NAMALWA (cell line): ENCODE results near the gene SPNS1.
"Not testable (repeated sequence)": the region's sequence is repeated elsewhere in the genome, so short reads cannot be mapped to it uniquely, and the experiment has no call there.

Source experiments
- DNase-seq: peaks from one replicate; pipeline ENCODE4 v3.0.0-alpha.2; 2015; ENCODE audit warnings: low spot score

Gene SPNS1

DNA sequence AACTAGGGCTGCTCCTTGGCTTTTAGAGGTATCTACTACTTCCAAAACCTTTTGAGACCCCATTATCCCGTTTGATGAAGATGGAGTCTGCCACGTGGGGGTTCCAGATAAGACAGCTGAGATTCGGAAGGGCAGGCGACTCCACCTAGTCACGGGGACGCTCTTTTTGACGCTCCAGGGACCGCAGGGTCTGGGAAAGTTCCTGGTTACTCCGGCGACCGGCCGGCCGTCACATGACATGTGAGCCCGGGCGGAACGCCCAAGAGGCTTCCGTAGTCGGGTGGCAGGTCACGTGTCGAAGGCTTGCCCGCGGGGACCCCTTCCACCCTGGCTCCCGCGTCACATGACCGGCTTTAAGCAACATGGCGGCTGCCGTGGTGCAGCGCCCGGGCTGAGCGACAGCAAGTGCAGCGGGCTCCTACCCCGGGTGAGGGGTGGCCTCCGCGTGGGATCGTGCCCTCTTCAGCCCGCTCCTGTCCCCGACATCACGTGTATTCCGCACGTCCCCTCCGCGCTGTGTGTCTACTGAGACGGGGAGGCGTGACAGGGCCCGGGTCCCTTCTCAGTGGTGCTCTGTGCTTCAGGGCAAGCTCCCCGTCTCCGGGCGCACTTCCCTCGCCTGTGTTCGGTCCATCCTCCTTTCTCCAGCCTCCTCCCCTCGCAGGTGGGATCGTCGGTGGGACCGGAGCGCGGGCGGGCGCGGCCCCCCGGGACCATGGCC lies at the start of gene SPNS1:
Gene SPNS1, plus strand, starts transcription at position 342 of the 721 bp plus-strand sequence. Its CDS starts 374 bp downstream, at position 716.
- peak; percentile 96 for DNase-seq

DNA sequence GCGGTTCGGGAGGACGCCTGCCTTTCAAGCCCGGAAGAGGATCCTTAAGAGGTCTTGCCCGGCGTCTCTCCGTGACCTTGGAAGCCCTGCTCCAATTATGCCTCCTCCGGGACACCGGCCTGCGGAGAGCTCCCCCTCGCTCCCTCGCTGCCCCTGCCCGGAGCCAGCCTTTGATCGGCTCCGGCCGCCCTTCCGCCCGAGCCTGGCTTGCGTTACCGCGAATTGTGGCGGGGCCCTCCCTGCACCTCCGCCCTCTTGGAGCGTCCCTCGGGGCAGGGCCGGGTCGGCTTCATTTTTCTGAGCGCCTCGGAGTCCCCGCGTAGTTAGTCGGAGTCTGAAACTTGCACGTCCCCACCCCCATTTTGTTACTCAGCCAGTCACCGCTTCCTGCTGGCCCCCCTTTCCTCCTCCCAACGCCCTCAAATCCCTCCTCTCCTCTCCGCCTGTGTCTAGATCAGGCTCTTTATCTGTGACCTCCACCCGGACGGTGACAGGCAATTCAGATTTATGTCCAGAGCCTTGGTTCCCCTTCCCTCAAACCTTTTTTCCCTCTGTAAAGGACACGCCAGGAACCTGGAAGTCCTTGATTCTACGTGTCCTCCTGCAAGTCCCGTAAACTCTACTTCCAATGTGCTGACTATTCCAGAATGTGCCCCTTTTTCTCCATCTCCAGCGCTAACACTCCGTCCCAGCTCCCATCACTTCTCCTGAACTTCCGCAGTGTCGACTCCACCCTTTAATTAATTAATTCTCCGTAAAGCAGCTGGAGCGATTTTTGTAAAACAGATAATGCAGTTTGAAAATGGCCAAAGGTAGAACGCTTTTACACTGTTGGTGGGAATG lies 49.0 kb upstream of the SPNS1 start:
- peak; percentile 85 for DNase-seq

DNA sequence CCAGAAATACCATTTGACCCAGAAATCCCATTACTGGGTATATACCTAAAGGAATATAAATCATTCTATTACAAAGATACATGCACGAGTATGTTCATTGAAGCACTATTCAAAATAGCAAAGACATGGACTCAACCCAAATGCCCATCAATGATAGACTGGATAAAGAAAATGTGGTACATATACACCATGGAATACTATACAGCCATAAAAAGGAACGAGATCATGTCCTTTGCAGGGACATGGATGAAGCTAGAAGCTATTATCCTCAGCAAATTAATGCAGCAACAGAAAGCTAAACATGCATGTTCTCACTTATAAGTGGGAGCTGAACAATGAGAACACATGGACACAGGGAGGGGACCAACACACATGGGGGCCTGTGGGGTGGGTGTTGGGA lies 48.3 kb upstream of the SPNS1 start:
- not testable (repeated sequence) for DNase-seq

- no peak for DNase-seq
Measured at GRCh38 chr16:28927815-28928214, 46.8 kb upstream of the SPNS1 start.

DNA sequence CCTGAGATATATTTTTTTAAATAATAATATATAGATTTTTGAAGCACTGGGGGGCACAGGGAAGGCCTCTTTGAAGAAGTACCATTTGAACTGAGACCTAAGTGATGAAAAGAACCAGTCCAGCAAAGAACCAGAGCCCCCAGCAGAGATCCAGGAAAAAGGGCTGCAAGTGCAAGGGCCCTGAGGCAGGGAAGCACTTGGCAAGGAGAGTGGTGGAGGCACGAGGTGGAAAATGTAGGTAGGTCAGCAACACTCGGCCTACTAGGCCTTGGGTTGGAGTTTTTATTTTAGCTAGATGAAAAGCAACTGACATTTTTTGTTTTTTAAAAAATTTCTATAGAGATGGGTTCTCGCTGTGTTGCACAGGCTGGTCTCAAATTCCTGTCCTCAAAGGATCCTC lies 44.4 kb upstream of the SPNS1 start:
- DNase-seq = no peak

DNA sequence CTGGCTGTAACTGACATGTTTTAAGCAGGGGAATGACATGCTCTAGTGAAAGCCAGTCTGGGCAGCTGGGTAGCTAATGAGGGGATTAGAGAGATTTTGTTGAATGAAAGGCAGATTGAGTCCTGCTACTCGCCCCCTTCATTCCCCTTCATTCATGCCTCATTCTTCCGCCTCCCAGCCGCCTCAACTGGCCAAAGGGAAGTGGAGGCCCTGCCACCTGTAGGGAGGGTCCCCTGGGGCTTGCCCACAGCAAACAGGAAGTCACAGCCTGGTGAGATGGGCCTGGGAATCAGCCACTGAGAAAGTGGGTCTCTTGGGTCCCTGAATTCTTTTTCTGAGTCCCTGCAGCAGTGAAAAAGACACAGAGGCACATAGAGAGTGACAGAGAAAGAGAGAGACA lies 43.9 kb upstream of the SPNS1 start:
- peak; percentile 96 for DNase-seq

- peak; percentile 61 for DNase-seq
Measured at GRCh38 chr16:28931801-28932225, 42.8 kb upstream of the SPNS1 start, which contains the start of gene CD19. Gene CD19 (plus strand): TSS chr16:28931971. CDS start chr16:28932001, 30 bp downstream.

DNA sequence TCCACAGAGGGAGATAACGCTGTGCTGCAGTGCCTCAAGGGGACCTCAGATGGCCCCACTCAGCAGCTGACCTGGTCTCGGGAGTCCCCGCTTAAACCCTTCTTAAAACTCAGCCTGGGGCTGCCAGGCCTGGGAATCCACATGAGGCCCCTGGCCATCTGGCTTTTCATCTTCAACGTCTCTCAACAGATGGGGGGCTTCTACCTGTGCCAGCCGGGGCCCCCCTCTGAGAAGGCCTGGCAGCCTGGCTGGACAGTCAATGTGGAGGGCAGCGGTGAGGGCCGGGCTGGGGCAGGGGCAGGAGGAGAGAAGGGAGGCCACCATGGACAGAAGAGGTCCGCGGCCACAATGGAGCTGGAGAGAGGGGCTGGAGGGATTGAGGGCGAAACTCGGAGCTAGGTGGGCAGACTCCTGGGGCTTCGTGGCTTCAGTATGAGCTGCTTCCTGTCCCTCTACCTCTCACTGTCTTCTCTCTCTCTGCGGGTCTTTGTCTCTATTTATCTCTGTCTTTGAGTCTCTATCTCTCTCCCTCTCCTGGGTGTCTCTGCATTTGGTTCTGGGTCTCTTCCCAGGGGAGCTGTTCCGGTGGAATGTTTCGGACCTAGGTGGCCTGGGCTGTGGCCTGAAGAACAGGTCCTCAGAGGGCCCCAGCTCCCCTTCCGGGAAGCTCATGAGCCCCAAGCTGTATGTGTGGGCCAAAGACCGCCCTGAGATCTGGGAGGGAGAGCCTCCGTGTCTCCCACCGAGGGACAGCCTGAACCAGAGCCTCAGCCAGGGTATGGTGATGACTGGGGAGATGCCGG lies 42.0 kb upstream of the SPNS1 start:
- peak; percentile 40 for DNase-seq

- no peak for DNase-seq
Measured at GRCh38 chr16:28933171-28933570, 41.4 kb upstream of the SPNS1 start.

DNA sequence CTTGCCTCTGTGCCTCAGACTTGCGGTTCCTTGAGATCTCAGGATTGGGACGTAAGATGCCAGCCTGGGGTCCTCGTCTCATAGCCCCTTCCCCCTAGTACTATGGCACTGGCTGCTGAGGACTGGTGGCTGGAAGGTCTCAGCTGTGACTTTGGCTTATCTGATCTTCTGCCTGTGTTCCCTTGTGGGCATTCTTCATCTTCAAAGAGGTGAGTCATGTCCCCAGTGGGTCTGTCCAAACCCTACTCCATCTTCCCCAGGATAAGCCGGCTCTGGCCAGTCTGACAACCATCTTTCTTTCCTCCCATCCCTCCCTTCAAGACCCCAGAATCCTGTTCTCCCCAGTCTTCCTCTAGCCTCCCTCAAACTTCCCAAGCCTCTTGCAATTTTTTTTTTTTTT lies 39.2 kb upstream of the SPNS1 start:
- DNase-seq = no peak

DNA sequence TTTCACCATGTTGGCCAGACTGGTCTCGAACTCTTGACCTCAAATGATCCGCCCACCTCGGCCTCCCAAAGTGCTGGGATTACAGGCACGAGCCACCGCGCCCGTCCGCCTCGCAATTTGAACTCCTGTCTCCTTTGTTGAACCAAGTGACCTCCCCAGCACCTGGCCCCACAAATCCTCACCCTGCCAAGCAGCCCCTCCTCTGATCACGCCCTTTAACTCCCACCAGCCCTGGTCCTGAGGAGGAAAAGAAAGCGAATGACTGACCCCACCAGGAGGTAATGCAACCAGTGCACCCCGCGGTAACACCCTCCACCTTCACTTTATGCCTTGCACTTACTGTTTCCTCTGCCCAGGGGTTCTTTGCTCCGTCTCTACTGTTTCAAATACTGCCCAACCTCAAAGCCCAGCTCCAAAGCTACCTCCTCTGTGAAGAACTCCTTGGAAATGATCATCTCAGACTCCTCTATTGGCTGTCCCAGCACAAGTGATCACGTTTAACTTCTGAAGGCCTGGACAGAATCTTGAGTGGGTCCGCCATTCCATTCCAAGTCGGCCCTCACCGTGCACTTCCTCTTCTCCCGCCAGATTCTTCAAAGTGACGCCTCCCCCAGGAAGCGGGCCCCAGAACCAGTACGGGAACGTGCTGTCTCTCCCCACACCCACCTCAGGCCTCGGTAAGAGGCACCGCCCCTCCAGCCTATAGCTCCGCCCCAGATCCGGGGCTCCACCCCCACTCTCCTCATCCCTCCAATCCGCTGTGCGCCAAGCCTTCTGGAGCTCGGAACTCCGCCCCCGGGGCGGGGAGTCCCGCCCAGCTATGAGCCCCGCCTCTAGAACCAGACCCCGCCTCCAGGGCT lies 38.4 kb upstream of the SPNS1 start:
- peak; percentile 94 for DNase-seq

GRCh38 chr16:28936784-28937155 lies 37.8 kb upstream of the SPNS1 start:
- DNase-seq = no peak

GRCh38 chr16:28937222-28937876 lies 37.2 kb upstream of the SPNS1 start:
- DNase-seq = no peak

GRCh38 chr16:28938721-28939120 lies 35.9 kb upstream of the SPNS1 start:
- DNase-seq = no peak

GRCh38 chr16:28939825-28940224 lies 34.8 kb upstream of the SPNS1 start:
- DNase-seq = not testable (repeated sequence)

DNA sequence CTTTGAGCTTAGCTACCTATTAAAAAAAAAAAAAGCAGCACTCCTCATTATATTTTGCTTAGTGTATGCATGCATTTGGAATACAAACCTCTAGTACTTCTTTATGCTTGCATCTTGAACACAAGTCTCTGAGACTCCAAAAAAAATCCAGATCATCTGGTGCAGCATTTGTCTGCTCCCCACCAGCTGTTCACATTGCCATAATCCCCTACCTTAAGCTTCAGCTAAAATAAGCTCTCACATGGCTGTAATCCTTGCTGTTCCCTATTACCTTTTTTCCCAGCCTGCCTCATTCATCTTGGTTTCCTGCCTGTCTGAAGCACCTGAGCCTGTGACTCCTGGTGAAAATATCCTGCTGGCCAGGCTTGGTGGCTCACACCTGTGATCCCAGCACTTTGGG lies 31.3 kb upstream of the SPNS1 start:
- no peak for DNase-seq

- DNase-seq = no peak
Measured at GRCh38 chr16:28946681-28947080, 27.9 kb upstream of the SPNS1 start.

DNA sequence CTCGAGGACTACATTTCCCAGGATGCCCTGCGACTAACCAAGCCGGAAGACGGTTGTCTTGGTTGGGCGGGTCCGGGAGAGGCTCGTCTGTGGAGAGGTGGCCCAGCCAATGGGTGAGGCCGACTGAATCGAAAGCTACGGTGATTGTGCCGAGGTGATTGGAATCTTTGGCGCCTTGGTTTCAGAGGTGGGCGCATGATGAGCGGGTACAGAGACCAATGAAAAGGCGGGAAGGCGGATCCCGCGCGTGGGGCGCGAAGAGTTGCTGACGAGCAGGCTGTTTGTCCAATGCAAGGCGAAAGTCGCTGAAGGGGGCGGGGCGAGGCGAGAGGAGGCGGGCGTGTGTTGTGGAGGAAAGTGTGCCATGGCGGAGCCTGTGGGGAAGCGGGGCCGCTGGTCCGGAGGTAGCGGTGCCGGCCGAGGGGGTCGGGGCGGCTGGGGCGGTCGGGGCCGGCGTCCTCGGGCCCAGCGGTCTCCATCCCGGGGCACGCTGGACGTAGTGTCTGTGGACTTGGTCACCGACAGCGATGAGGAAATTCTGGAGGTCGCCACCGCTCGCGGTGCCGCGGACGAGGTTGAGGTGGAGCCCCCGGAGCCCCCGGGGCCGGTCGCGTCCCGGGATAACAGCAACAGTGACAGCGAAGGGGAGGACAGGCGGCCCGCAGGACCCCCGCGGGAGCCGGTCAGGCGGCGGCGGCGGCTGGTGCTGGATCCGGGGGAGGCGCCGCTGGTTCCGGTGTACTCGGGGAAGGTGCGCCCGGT lies 23.7 kb upstream of the SPNS1 start, which contains the start of gene NFATC2IP:
Gene NFATC2IP, plus strand, starts transcription at position 290 of the 762 bp plus-strand sequence. Its CDS starts 75 bp downstream, at position 365.
- DNase-seq = peak; percentile 100

GRCh38 chr16:28951410-28951943 lies 23.1 kb upstream of the SPNS1 start:
- no peak for DNase-seq

- DNase-seq = no peak
Measured at GRCh38 chr16:28958216-28958615, 16.4 kb upstream of the SPNS1 start.
